K562 (cell line): ENCODE results near the gene CBX2. TPM values are rescaled to one million over a fixed set of nuclear protein-coding genes. Genes with fewer than 3 reads are reported as not detected.

Experiments used
- ATAC-seq: fragments of 200-7000 bp; cut with Tn5 transposase; 3 replicates; pipeline ENCODE4 v1.9.1; 2020; ENCODE audit warnings: moderate library complexity
- BruUV-seq: library from RNA; stranded (reverse); fragments of 400-500 nt; replicated peaks from 2 replicates; lab custom pipeline; 2021; lab: Mats Ljungman, UMichigan
- CTCF ChIA-PET: fragments of 300-600 bp; formaldehyde crosslinking; extraction: SDS; loops from one replicate; lab custom pipeline; 2021; ENCODE audit warnings: low intra/inter-chr PET ratio; lab: Yijun Ruan, JAX
- POLR2A ChIA-PET: fragments of 300-600, 350-650 bp; sonication (Branson Sonifier 250); formaldehyde crosslinking; extraction: SDS; loops from one replicate; lab custom pipeline; 2021; ENCODE audit warnings: antibody characterized with exemption, inconsistent platforms; lab: Yijun Ruan, JAX
- DNase-seq, 4 experiments: peaks; one replicate each; pipeline versions ENCODE4 v3.0.0 to v3.0.0-alpha.2; 2011 to 2018; ENCODE audit warnings: low spot score in 3 of 4, mixed read lengths in 3 of 4; ENCODE audit errors: extremely low read depth in 1 of 4
- FAIRE-seq: peaks from 2 replicates; lab custom pipeline; 2011; peaks lifted over from hg19 to GRCh38; lab: Jason Lieb, UNC
- H2AFZ ChIP-seq: 2 replicates; pipeline ENCODE4 v1.6.0; 2011; ENCODE audit warnings: low read depth, low read length, control low read depth, inconsistent platforms
- H3K27ac ChIP-seq: fragments of 200-600 bp; 3 replicates; pipeline ENCODE4 v1.8.0; 2011; ENCODE audit warnings: low read depth, mild to moderate bottlenecking, control low read depth, inconsistent platforms, low read length, moderate library complexity, mixed read lengths; ENCODE audit errors: extremely low read depth
- H3K27me3 ChIP-seq, 2 experiments: fragments of 300-600 bp in 1 of 2; 2 replicates in 1 of 2; 3 replicates in 1 of 2; pipeline versions ENCODE4 v1.6.0 to v1.8.0; 2011; ENCODE audit warnings: inconsistent platforms in 2 of 2, low read length in 2 of 2, mild to moderate bottlenecking in 1 of 2, mixed read lengths in 1 of 2, moderate library complexity in 1 of 2; ENCODE audit not compliant: control insufficient read depth in 2 of 2, insufficient read depth in 2 of 2
- H3K36me3 ChIP-seq: fragments of 300-600 bp; 3 replicates; pipeline ENCODE4 v1.8.0; 2011; ENCODE audit warnings: mild to moderate bottlenecking, low read length, inconsistent platforms; ENCODE audit not compliant: control insufficient read depth, insufficient read depth
- H3K4me1 ChIP-seq, 2 experiments: fragments of 200-600 bp in 1 of 2; replicated peaks in 1 of 2; 2 replicates in 1 of 2; 3 replicates in 1 of 2; pipeline versions ENCODE4 v1.5.1 to v1.8.0; 2011; ENCODE audit warnings: inconsistent platforms in 2 of 2, low read length in 2 of 2, mild to moderate bottlenecking in 1 of 2, mixed read lengths in 1 of 2, moderate library complexity in 1 of 2; ENCODE audit not compliant: control insufficient read depth in 2 of 2, insufficient read depth in 2 of 2
- H3K4me2 ChIP-seq: 2 replicates; pipeline ENCODE4 v1.6.1; 2011; ENCODE audit warnings: low read length, control low read depth, inconsistent platforms, mixed read lengths; ENCODE audit not compliant: insufficient read depth
- H3K4me3 ChIP-seq: fragments of 200-600 bp; sonication (generic), shearing (Covaris generic); 2 replicates; pipeline ENCODE4 v1.5.1; 2016; ENCODE audit warnings: control low read depth, inconsistent platforms
- H3K79me2 ChIP-seq: fragments of 200-600 bp; 3 replicates; pipeline ENCODE4 v1.8.0; 2011; ENCODE audit warnings: low read length, inconsistent platforms; ENCODE audit not compliant: control insufficient read depth, insufficient read depth
- H3K9ac ChIP-seq, 2 experiments: 2 replicates each; pipeline versions ENCODE4 v1.6.0 to v1.6.1; 2011; ENCODE audit warnings: low read depth in 2 of 2, low read length in 2 of 2, control low read depth in 1 of 2, inconsistent platforms in 1 of 2, mild to moderate bottlenecking in 1 of 2, mixed read lengths in 1 of 2; ENCODE audit not compliant: insufficient read depth in 1 of 2
- H3K9me1 ChIP-seq: one replicate; pipeline ENCODE4 v1.6.0; 2011; ENCODE audit warnings: inconsistent platforms, mild to moderate bottlenecking, low read length, moderate library complexity; ENCODE audit not compliant: control insufficient read depth, insufficient read depth
- H3K9me3 ChIP-seq: replicated peaks from 2 replicates; pipeline ENCODE4 v1.5.1; 2011; ENCODE audit warnings: low read depth, low read length, inconsistent platforms; ENCODE audit not compliant: control insufficient read depth, insufficient read depth
- H4K20me1 ChIP-seq: replicated peaks from 2 replicates; pipeline ENCODE4 v1.6.1; 2011; ENCODE audit warnings: low read length, inconsistent platforms, mixed read lengths; ENCODE audit not compliant: control insufficient read depth, insufficient read depth
- BHLHE40 ChIP-seq: IDR thresholded peaks from 2 replicates; pipeline ENCODE4 v1.6.1; 2011; ENCODE audit warnings: low read length, improper control_type of control experiment
- CEBPZ ChIP-seq: fragments of 150-350 bp; IDR thresholded peaks from 2 replicates; pipeline ENCODE4 v1.6.1; 2014; ENCODE audit warnings: low read depth, mild to moderate bottlenecking, low read length, borderline replicate concordance
- FOXK2 ChIP-seq, 2 experiments: fragments of 450-650 bp; IDR thresholded peaks in 1 of 2; conservative IDR thresholded peaks in 1 of 2; 2 replicates each; pipeline ENCODE4 v1.6.1; 2016; ENCODE audit warnings: low read depth in 2 of 2, mild to moderate bottlenecking in 1 of 2
- GATAD2B ChIP-seq: fragments of 450-650 bp; IDR thresholded peaks from 2 replicates; pipeline ENCODE4 v1.6.1; 2017; ENCODE audit warnings: mild to moderate bottlenecking, borderline replicate concordance
- NONO ChIP-seq, 2 experiments: fragments of 200-400 bp in 1 of 2; fragments of 450-650 bp in 1 of 2; formaldehyde crosslinking in 1 of 2; IDR thresholded peaks; 2 replicates each; pipeline ENCODE4 v1.6.1; 2017; ENCODE audit warnings: low read depth in 2 of 2, mild to moderate bottlenecking in 2 of 2, moderate library complexity in 2 of 2, low read length in 1 of 2
- NR3C1 ChIP-seq: sonication (generic); formaldehyde crosslinking; IDR thresholded peaks from 2 replicates; pipeline ENCODE4 v1.8.1; 2022; ENCODE audit warnings: missing genetic modification reagents
- RUNX1 ChIP-seq: sonication (generic); IDR thresholded peaks from 2 replicates; pipeline ENCODE4 v1.6.1; 2016; ENCODE audit warnings: antibody characterized with exemption, low read depth
- TAF1 ChIP-seq: IDR thresholded peaks from 2 replicates; pipeline ENCODE4 v1.6.1; 2011; ENCODE audit warnings: mild to moderate bottlenecking, low read length, moderate library complexity; ENCODE audit not compliant: insufficient read depth, control insufficient read depth, severe bottlenecking; ENCODE audit errors: extremely low read depth
- ZBTB5 ChIP-seq: fragments of 450-650 bp; IDR thresholded peaks from 2 replicates; pipeline ENCODE4 v1.6.1; 2017; ENCODE audit warnings: antibody characterized with exemption
- ZBTB8A ChIP-seq: fragments of 450-650 bp; IDR thresholded peaks from 2 replicates; pipeline ENCODE4 v1.6.1; 2018; ENCODE audit warnings: mild to moderate bottlenecking, moderate library complexity; ENCODE audit not compliant: partially characterized antibody
- ZFP30 ChIP-seq: fragments of 250-450 bp; sonication (Bioruptor Pico); IDR thresholded peaks from 2 replicates; pipeline ENCODE4 v1.8.0; 2022; ENCODE audit warnings: moderate library complexity, mild to moderate bottlenecking, inconsistent platforms, borderline replicate concordance
- ZNF764 ChIP-seq: fragments of 250-450 bp; sonication (Bioruptor Pico); IDR thresholded peaks from 2 replicates; pipeline ENCODE4 v1.4.0; 2020; ENCODE audit warnings: low read depth, mild to moderate bottlenecking, moderate library complexity
- WGBS: fragments of 100-300 bp; shearing (Covaris generic); methylation state at CpG from one replicate; pipeline ENCODE4 v1.1.6; 2016; ENCODE audit warnings: low coverage, mixed read lengths; ENCODE audit not compliant: insufficient coverage; ENCODE audit errors: missing lambda C conversion rate; 5-methylcytosine and 5-hydroxymethylcytosine counted together
- in situ Hi-C: fragments of 300-500 bp; cut with MboI; formaldehyde crosslinking; loops from 4 replicates; pipeline ENCODE4 v1.15.0; 2018; ENCODE audit warnings: inconsistent platforms, mixed read lengths
- intact Hi-C: fragments of 100-400 bp; cut with micrococcal nuclease; formaldehyde crosslinking; loops from 2 replicates; pipeline ENCODE4 v1.14.2; 2022
- polyA plus RNA-seq, 8 experiments: library from polyadenylated mRNA; depleted of rRNA in 4 of 8; stranded (reverse) in 5 of 8; unstranded in 3 of 8; fragments of >200 nt; fragmentation: Nextera tagmentation in 2 of 8; fragmentation: Illumina TruSeq in 1 of 8; extraction: Ambion mirVana in 2 of 8; extraction: Trizol in 1 of 8; gene quantifications; 2 replicates each; pipeline versions ENCODE4 v1.2.1 to v1.2.3, GENCODE V29; 2011 to 2014; ENCODE audit warnings: inconsistent platforms in 1 of 8, missing spikeins in 1 of 8
- total RNA-seq, 7 experiments: library from RNA; depleted of rRNA in 6 of 7; stranded (reverse); fragments of >200 nt in 6 of 7; fragmentation: Illumina TruSeq in 2 of 7; extraction: Trizol in 2 of 7; gene quantifications; 2 replicates each; pipeline versions ENCODE4 v1.2.1 to v1.2.3, GENCODE V29; 2011 to 2021; ENCODE audit warnings: low replicate concordance in 1 of 7

CBX2 gene
- total and polyA plus RNA-seq, 9 of the 15 experiments (the other 6 are each of a cell fraction or from before 2014, with no cell fraction given): 0.66 to 26.9 (median 13.9) TPM

- peaks cover 16% of the 10 kb centered on the region; the same call in 1 of the 3 replicates for H3K36me3 ChIP-seq
- no peaks in the 10 kb centered on the region for H4K20me1 ChIP-seq
- H3K4me3 ChIP-seq: no peak overlapping the region
- peak overlapping the region; percentile 31; the same call in 1 of the 2 replicates for H3K4me2 ChIP-seq
- H3K9me1 ChIP-seq: no peaks in the 10 kb centered on the region
- intact Hi-C loops (loop anchor here (1.0 to 5.0 kb wide), 2 partner anchors 43 to 126 kb away; no protein-coding TSS in a partner anchor), in situ Hi-C loops (loop anchor here (5.0 kb wide), 1 partner anchor 43 kb away; no protein-coding TSS in a partner anchor)
- BruUV-seq: no TSS peak
- 46% methylated on average over 36 of the region's 74 CpGs for WGBS
- H3K27me3 ChIP-seq: no peaks in the 10 kb centered on the region
- peaks cover 5% of the 10 kb centered on the region; the same call in 1 of the 3 replicates for H3K79me2 ChIP-seq
- no peak overlapping the region for H3K27ac ChIP-seq
- peak; percentile 64 to 87 (median 82) for DNase-seq
- peak; percentile 92 for ATAC-seq
- H2AFZ ChIP-seq: peak overlapping the region; percentile 84
- H3K4me1 ChIP-seq: peaks cover 3 to 45% of the 10 kb centered on the region in 2 experiments; a peak in 4 of 5 replicates
- CTCF ChIA-PET: interaction anchor here (0.6 to 2.3 kb wide), 8 partner anchors 8 to 201 kb away, joined by 3 to 18 read pairs (median 5); no protein-coding TSS in a partner anchor
- H3K9ac ChIP-seq: peak overlapping the region; percentile 10 to 83; a peak in 3 of 4 replicates
- FAIRE-seq: no peak
- POLR2A ChIA-PET: interaction anchor here (0.7 to 1.8 kb wide), 3 partner anchors 10 to 155 kb away, joined by 3 to 10 read pairs (median 3); no protein-coding TSS in a partner anchor
- no peaks in the 10 kb centered on the region for H3K9me3 ChIP-seq
- 0 out of 4 replicates have a peak, but pooled peaks of 1 of the 2 experiments have one; percentile 30 for TF ChIP-seq NONO (IDR thresholded peaks at IDR 0.05; ENCODE audit: low read depth in 2 of 2, low read length in 1 of 2)
- peak; percentile 65; the same call in 1 of the 2 replicates for TF ChIP-seq GATAD2B
- TF ChIP-seq BHLHE40: no peak
- no peak for TF ChIP-seq ZBTB8A
- TF ChIP-seq TAF1: no peak
- TF ChIP-seq NR3C1 (CRISPR knock-in tag): no peak
- TF ChIP-seq CEBPZ: no peak
- TF ChIP-seq ZBTB5: no peak
- 0 out of 2 replicates have a peak, but pooled peaks have one; percentile 27 for TF ChIP-seq RUNX1
- TF ChIP-seq ZFP30 (CRISPR knock-in tag): no peak
- TF ChIP-seq ZNF764: no peak
- no peak for TF ChIP-seq FOXK2 (conservative IDR thresholded peaks at IDR 0.05 in 1 of 2, IDR thresholded peaks at IDR 0.05 in 1 of 2; ENCODE audit: low read depth in 2 of 2)
Observed at GRCh38 chr17:79789943-79790804, 12.2 kb downstream of the CBX2 start.
